Fibroblast of lung (primary cell): ENCODE measurements around the gene CROCC. TPM values are rescaled to one million over a fixed set of nuclear protein-coding genes. Genes with fewer than 3 reads are reported as not detected.

Experiments used
- DNase-seq, 2 donors: peaks; one replicate each; pipeline versions ENCODE4 v3.0.0 to v3.0.0-alpha.2; 2010; ENCODE audit warnings: low read depth in 2 of 2
- H2AFZ ChIP-seq: 2 replicates; pipeline ENCODE4 v1.5.1; 2012; ENCODE audit warnings: low read length, control low read depth, inconsistent platforms
- H3K27ac ChIP-seq: 2 replicates; pipeline ENCODE4 v1.5.1; 2011; ENCODE audit warnings: low read length, control low read depth; ENCODE audit not compliant: insufficient read depth
- H3K27me3 ChIP-seq: 2 replicates; pipeline ENCODE4 v1.5.1; 2011; ENCODE audit warnings: mild to moderate bottlenecking, low read length; ENCODE audit not compliant: control insufficient read depth, insufficient read depth
- H3K36me3 ChIP-seq: 2 replicates; pipeline ENCODE4 v1.5.1; 2011; ENCODE audit warnings: low read length; ENCODE audit not compliant: control insufficient read depth, insufficient read depth
- H3K4me1 ChIP-seq: 2 replicates; pipeline ENCODE4 v1.5.1; 2011; ENCODE audit warnings: low read length; ENCODE audit not compliant: control insufficient read depth, insufficient read depth; ENCODE audit errors: extremely low read depth
- H3K4me2 ChIP-seq: 2 replicates; pipeline ENCODE4 v1.5.1; 2011; ENCODE audit warnings: low read length, control low read depth; ENCODE audit not compliant: insufficient read depth; ENCODE audit errors: extremely low read depth
- H3K4me3 ChIP-seq, 4 experiments: fragments of 200-600 bp in 1 of 4; sonication (generic) in 1 of 4; replicated peaks in 1 of 4; 2 replicates each; pipeline ENCODE4 v1.5.1; 2011 to 2016; ENCODE audit warnings: low read length in 4 of 4, low read depth in 3 of 4, mild to moderate bottlenecking in 3 of 4, control low read depth in 2 of 4, inconsistent platforms in 1 of 4, mixed read lengths in 1 of 4; ENCODE audit not compliant: insufficient read depth in 1 of 4; ENCODE audit errors: control extremely low read depth in 1 of 4
- H3K79me2 ChIP-seq: 2 replicates; pipeline ENCODE4 v1.5.1; 2012; ENCODE audit warnings: mild to moderate bottlenecking, low read length, inconsistent platforms; ENCODE audit not compliant: control insufficient read depth, insufficient read depth
- H3K9ac ChIP-seq: 2 replicates; pipeline ENCODE4 v1.5.1; 2011; ENCODE audit warnings: mild to moderate bottlenecking, low read length, control low read depth; ENCODE audit not compliant: insufficient read depth
- H3K9me3 ChIP-seq: 2 replicates; pipeline ENCODE4 v1.5.1; 2012; ENCODE audit warnings: low read depth, low read length; ENCODE audit not compliant: control insufficient read depth, insufficient read depth
- H4K20me1 ChIP-seq: 2 replicates; pipeline ENCODE4 v1.5.1; 2011; ENCODE audit warnings: low read length; ENCODE audit not compliant: control insufficient read depth, insufficient read depth; ENCODE audit errors: extremely low read depth
- EZH2 ChIP-seq: IDR thresholded peaks from 2 replicates; pipeline ENCODE4 v1.5.1; 2012; ENCODE audit warnings: low read length, control low read depth, mild to moderate bottlenecking; ENCODE audit errors: missing control alignments
- polyA plus RNA-seq, 2 donors: library from polyadenylated mRNA; depleted of rRNA in 1 of 2; stranded (reverse) in 1 of 2; unstranded in 1 of 2; fragments of >200 nt; gene quantifications; 2 replicates each; pipeline ENCODE4 v1.2.1, GENCODE V29; 2011 to 2012; ENCODE audit warnings: missing spikeins in 1 of 2
- total RNA-seq: library from RNA; depleted of rRNA; stranded (reverse); fragments of >200 nt; gene quantifications from 2 replicates; pipeline ENCODE4 v1.2.1, GENCODE V29; 2014
- TF ChIP-seq, protein P1 (sequence below), 2 donors: IDR thresholded peaks in 1 of 2; conservative IDR thresholded peaks in 1 of 2; 1 replicate in 1 of 2; 2 replicates in 1 of 2; pipeline ENCODE4 v1.5.1; 2011 to 2012; ENCODE audit warnings: low read length in 2 of 2, control low read depth in 1 of 2, inconsistent platforms in 1 of 2, low read depth in 1 of 2, mild to moderate bottlenecking in 1 of 2

The CROCC gene
- total and polyA plus RNA-seq, 2 donors (not counting 1 experiment from before 2014, with no cell fraction given), result 3.8 to 20.3 TPM

- Histone ChIP-seq H3K36me3 (peaks cover 5% of the 10 kb centered on the region), H3K4me2 (no peak overlapping the region), H3K79me2 (peaks cover 10% of the 10 kb centered on the region), H4K20me1 (no peaks in the 10 kb centered on the region), H3K4me3 (no peak overlapping the region), H3K9me3 (no peaks in the 10 kb centered on the region), H3K9ac (no peak overlapping the region), H3K27ac (no peak overlapping the region), H3K27me3 (no peaks in the 10 kb centered on the region), H2AFZ (no peak overlapping the region), H3K4me1 (peaks cover 19% of the 10 kb centered on the region)
- DNase-seq, result no peak
- no peak for TF ChIP-seq EZH2
- TF ChIP-seq, protein P1, sequence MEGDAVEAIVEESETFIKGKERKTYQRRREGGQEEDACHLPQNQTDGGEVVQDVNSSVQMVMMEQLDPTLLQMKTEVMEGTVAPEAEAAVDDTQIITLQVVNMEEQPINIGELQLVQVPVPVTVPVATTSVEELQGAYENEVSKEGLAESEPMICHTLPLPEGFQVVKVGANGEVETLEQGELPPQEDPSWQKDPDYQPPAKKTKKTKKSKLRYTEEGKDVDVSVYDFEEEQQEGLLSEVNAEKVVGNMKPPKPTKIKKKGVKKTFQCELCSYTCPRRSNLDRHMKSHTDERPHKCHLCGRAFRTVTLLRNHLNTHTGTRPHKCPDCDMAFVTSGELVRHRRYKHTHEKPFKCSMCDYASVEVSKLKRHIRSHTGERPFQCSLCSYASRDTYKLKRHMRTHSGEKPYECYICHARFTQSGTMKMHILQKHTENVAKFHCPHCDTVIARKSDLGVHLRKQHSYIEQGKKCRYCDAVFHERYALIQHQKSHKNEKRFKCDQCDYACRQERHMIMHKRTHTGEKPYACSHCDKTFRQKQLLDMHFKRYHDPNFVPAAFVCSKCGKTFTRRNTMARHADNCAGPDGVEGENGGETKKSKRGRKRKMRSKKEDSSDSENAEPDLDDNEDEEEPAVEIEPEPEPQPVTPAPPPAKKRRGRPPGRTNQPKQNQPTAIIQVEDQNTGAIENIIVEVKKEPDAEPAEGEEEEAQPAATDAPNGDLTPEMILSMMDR (conservative IDR thresholded peaks at IDR 0.05 in 1 of 2, IDR thresholded peaks at IDR 0.05 in 1 of 2; ENCODE audit: low read depth in 1 of 2, low read length in 2 of 2), result no peak
Measured at GRCh38 chr1:16975838-16976237, 54.1 kb downstream of the CROCC start.

- TF ChIP-seq, protein P1 (conservative IDR thresholded peaks at IDR 0.05 in 1 of 2, IDR thresholded peaks at IDR 0.05 in 1 of 2; ENCODE audit: low read depth in 1 of 2, low read length in 2 of 2), result no peak
- TF ChIP-seq EZH2, result no peak
- no peak overlapping the region for H3K4me3 ChIP-seq
- H3K4me2 ChIP-seq, result no peak overlapping the region
- peaks cover 21% of the 10 kb centered on the region for H3K4me1 ChIP-seq
- H3K9ac ChIP-seq, result no peak overlapping the region
- no peaks in the 10 kb centered on the region for H4K20me1 ChIP-seq
- no peaks in the 10 kb centered on the region for H3K27me3 ChIP-seq
- DNase-seq, result no peak
- peaks cover 10% of the 10 kb centered on the region for H3K79me2 ChIP-seq
- H3K9me3 ChIP-seq, result no peaks in the 10 kb centered on the region
- H2AFZ ChIP-seq, result no peak overlapping the region
- H3K27ac ChIP-seq, result no peak overlapping the region
- H3K36me3 ChIP-seq, result peaks cover 1% of the 10 kb centered on the region
Measured at GRCh38 chr1:16976966-16977365, 55.2 kb downstream of the CROCC start.

GRCh38 chr1:16977377-16977776, 55.6 kb downstream of the CROCC start:
- Histone ChIP-seq H3K9ac (no peak overlapping the region), H3K4me3 (no peak overlapping the region), H2AFZ (no peak overlapping the region), H3K79me2 (peaks cover 10% of the 10 kb centered on the region), H3K36me3 (peaks cover 1% of the 10 kb centered on the region), H3K27ac (no peak overlapping the region), H3K4me1 (peaks cover 21% of the 10 kb centered on the region), H3K4me2 (no peak overlapping the region), H3K27me3 (no peaks in the 10 kb centered on the region), H3K9me3 (no peaks in the 10 kb centered on the region), H4K20me1 (no peaks in the 10 kb centered on the region)
- TF ChIP-seq, protein P1 (conservative IDR thresholded peaks at IDR 0.05 in 1 of 2, IDR thresholded peaks at IDR 0.05 in 1 of 2; ENCODE audit: low read depth in 1 of 2, low read length in 2 of 2), result no peak
- DNase-seq, result no peak
